Breast epithelium (tissue), 3 donors: ENCODE data around the gene SLC5A2.

Experiments
- POLR2A ChIP-seq: fragments of 450-650 bp; IDR thresholded peaks from one replicate; pipeline ENCODE4 v1.6.1; 2016; ENCODE audit warnings: antibody characterized with exemption, mild to moderate bottlenecking, moderate library complexity
- TF ChIP-seq, protein P1 (sequence below), 3 donors: fragments of 450-650 bp; IDR thresholded peaks; one replicate each; pipeline ENCODE4 v1.5.1; 2016 to 2017; ENCODE audit warnings: antibody characterized with exemption in 3 of 3, mild to moderate bottlenecking in 3 of 3, moderate library complexity in 3 of 3

DNA sequence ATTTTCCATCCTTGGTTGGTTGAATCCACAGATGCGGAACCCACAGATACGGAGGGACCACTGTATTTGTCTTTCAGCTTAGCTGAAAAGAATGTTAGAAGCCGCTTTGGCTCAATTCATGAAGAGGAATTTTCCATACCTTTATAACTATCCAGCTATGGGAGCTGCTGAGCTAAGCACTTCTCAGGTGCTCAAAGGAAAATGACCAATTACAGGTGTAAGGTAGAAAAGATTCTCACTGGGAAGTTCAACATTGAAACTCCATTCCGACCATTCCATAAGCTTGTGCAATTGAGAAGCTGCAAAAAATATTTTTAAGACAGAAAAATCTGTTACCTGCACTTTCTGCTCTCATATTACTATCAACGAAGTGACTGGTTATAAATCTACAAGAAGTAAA, 47.5 kb downstream of the SLC5A2 start:
- TF ChIP-seq, protein P1, sequence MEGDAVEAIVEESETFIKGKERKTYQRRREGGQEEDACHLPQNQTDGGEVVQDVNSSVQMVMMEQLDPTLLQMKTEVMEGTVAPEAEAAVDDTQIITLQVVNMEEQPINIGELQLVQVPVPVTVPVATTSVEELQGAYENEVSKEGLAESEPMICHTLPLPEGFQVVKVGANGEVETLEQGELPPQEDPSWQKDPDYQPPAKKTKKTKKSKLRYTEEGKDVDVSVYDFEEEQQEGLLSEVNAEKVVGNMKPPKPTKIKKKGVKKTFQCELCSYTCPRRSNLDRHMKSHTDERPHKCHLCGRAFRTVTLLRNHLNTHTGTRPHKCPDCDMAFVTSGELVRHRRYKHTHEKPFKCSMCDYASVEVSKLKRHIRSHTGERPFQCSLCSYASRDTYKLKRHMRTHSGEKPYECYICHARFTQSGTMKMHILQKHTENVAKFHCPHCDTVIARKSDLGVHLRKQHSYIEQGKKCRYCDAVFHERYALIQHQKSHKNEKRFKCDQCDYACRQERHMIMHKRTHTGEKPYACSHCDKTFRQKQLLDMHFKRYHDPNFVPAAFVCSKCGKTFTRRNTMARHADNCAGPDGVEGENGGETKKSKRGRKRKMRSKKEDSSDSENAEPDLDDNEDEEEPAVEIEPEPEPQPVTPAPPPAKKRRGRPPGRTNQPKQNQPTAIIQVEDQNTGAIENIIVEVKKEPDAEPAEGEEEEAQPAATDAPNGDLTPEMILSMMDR (IDR thresholded peaks at IDR 0.05), result no peak
- no peak for TF ChIP-seq POLR2A
